WERI-Rb-1 (cell line): ENCODE results near the gene DNAJC2.

Source experiments
- DNase-seq: peaks from one replicate; pipeline ENCODE4 v3.0.0-alpha.2; 2020
- H3K27ac ChIP-seq: fragments of 250-450 bp; sonication (Bioruptor Pico); 2 replicates; pipeline ENCODE4 v1.5.1; 2020; ENCODE audit warnings: mild to moderate bottlenecking, moderate library complexity
- H3K27me3 ChIP-seq: fragments of 250-450 bp; sonication (Bioruptor Pico); 2 replicates; pipeline ENCODE4 v1.5.1; 2021; ENCODE audit warnings: mild to moderate bottlenecking, low read depth, moderate library complexity; ENCODE audit not compliant: insufficient read depth, severe bottlenecking
- H3K36me3 ChIP-seq: fragments of 250-450 bp; sonication (Bioruptor Pico); 2 replicates; pipeline ENCODE4 v1.5.1; 2020; ENCODE audit warnings: mild to moderate bottlenecking, moderate library complexity
- H3K4me3 ChIP-seq: 2 replicates; pipeline ENCODE4 v1.5.1; 2011; ENCODE audit warnings: low read depth, mild to moderate bottlenecking, control low read depth, low read length
- H3K9me3 ChIP-seq: fragments of 250-450 bp; sonication (Bioruptor Pico); 2 replicates; pipeline ENCODE4 v1.5.1; 2021; ENCODE audit warnings: mild to moderate bottlenecking, moderate library complexity; ENCODE audit not compliant: severe bottlenecking
- TF ChIP-seq, protein P1 (sequence below): IDR thresholded peaks from 2 replicates; pipeline ENCODE4 v1.5.1; 2011; ENCODE audit warnings: low read depth, mild to moderate bottlenecking, control low read depth, inconsistent platforms, low read length

Gene DNAJC2

DNA sequence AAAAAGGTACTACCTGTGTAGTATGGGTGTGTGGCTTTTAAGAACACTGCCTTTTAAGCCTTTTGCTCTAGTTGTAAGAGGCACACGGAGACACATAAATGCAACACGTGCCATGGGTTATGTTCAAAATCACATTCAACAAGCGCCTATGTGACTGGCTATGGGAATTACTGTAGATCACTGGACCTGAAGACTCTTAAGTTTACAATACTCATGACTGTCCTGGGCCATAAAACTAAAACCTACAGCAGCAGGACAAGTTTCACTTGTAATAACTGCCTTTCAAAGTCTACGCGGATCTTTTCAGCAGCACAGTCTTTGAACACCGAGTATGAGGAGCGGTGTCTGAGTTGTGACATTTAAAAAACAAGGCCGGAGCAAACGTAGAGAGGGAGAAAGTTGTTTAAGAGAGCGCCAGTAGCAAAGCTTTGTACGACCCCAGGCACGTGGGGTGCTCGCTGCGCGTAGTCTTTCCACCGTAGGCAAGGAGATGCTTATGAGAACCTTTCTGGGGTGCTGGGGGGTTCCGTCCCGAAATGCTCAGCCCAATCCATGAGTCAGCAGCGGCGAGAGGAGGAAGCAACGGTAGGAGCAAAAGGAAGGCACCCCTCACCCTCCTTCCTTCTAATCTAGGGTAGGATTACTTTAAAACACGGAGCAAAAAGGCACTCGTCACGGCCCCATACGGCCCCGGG lies 662 bp downstream of the DNAJC2 start:
- peak overlapping the region; percentile 76 for H3K4me3 ChIP-seq
- no peak for DNase-seq
- H3K27ac ChIP-seq: peak overlapping the region; percentile 81
- TF ChIP-seq, protein P1, sequence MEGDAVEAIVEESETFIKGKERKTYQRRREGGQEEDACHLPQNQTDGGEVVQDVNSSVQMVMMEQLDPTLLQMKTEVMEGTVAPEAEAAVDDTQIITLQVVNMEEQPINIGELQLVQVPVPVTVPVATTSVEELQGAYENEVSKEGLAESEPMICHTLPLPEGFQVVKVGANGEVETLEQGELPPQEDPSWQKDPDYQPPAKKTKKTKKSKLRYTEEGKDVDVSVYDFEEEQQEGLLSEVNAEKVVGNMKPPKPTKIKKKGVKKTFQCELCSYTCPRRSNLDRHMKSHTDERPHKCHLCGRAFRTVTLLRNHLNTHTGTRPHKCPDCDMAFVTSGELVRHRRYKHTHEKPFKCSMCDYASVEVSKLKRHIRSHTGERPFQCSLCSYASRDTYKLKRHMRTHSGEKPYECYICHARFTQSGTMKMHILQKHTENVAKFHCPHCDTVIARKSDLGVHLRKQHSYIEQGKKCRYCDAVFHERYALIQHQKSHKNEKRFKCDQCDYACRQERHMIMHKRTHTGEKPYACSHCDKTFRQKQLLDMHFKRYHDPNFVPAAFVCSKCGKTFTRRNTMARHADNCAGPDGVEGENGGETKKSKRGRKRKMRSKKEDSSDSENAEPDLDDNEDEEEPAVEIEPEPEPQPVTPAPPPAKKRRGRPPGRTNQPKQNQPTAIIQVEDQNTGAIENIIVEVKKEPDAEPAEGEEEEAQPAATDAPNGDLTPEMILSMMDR: no peak
- H3K9me3 ChIP-seq: no peaks in the 10 kb centered on the region
- H3K36me3 ChIP-seq: peaks cover 44% of the 10 kb centered on the region
- no peaks in the 10 kb centered on the region for H3K27me3 ChIP-seq

DNA sequence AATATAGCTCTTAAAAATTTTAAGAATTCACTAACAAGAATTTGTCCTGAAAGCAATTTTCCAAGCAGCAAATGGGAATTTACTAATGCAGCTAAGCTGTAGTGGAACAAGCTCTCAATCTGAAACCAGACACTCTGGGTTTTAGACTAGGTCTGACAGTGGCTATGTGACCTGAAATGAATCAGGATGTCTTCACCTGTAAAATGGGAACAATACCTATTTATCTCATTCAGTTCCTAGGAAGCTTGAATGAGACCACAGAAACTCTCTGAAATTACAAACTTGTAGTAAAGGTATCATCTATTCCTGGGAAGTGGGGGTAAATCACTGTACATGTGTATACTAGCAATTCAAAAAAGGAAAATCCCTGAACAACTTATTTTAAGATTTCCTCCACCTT lies 1.2 kb downstream of the DNAJC2 start:
- Histone ChIP-seq H3K36me3 (peaks cover 49% of the 10 kb centered on the region), H3K4me3 (peak overlapping the region; percentile 76), H3K9me3 (no peaks in the 10 kb centered on the region), H3K27me3 (no peaks in the 10 kb centered on the region), H3K27ac (no peak overlapping the region)
- TF ChIP-seq, protein P1: no peak
- DNase-seq: no peak

DNA sequence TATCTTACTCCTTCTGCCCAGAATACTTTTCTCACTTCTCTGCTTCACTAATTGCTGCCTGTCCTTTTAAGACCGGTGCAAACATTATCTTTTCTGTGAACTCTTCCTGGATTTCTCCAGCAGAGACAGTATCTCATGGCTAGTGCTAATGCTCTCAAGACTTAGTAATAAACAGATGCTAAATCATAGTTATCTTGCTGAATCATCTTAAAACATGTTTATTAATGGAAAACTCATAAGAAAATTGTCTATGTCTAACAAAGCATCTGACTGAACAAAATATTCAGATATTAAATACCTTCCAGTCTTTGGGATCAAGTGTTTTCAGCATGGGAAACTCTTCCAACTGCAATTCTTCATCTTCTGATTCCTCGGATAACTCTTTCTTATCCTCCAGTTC lies 3.1 kb downstream of the DNAJC2 start:
- H3K36me3 ChIP-seq: peaks cover 60% of the 10 kb centered on the region
- no peaks in the 10 kb centered on the region for H3K9me3 ChIP-seq
- no peak overlapping the region for H3K27ac ChIP-seq

DNA sequence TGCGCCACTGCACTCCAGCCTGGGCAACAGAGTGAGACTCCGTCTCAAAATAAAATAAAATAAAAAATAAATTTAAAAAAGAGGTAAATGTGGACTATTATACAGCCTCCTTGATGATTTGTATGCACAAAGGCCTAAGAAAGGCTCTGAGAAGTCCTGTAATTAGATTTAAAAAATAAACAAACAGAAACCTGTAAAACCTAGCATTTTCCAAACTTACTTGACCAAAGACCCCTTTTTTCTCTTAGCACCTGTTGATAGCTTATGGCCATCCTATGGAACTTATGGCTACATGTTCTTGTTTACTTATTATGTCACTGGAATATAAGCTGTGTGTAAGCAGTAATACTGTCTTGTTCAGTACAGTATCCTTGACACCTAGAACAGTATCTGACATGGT lies 5.7 kb downstream of the DNAJC2 start:
- no peak for DNase-seq
- no peak overlapping the region for H3K4me3 ChIP-seq
- peaks cover 81% of the 10 kb centered on the region for H3K36me3 ChIP-seq
- H3K27me3 ChIP-seq: no peaks in the 10 kb centered on the region
- no peaks in the 10 kb centered on the region for H3K9me3 ChIP-seq
- TF ChIP-seq, protein P1: no peak
- no peak overlapping the region for H3K27ac ChIP-seq

More for the DNA sequence above, 3.1 kb downstream of the DNAJC2 start:
- H3K27me3 ChIP-seq: no peaks in the 10 kb centered on the region
- DNase-seq: no peak
- TF ChIP-seq, protein P1: no peak
- H3K4me3 ChIP-seq: no peak overlapping the region

DNA sequence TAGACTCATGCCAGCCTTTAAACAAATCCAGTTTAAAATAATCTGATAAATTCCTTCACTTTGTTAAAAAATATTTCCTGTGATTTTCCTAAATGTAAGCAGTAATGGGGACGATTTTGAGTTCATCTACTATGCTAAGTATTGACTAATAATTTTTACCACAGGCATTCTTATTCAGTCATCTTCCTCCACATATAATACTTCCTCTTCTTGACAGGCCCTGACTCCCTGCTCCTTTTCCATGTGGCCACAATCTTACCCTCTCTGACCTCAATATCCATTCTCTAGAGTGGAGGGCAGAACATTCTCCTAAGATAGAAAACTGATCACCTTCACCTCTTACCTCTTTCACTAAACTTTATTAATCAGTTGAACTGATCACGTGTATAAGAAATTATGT lies 7.8 kb downstream of the DNAJC2 start:
- Histone ChIP-seq H3K4me3 (no peak overlapping the region), H3K27me3 (no peaks in the 10 kb centered on the region), H3K9me3 (no peaks in the 10 kb centered on the region), H3K27ac (no peak overlapping the region), H3K36me3 (peaks cover 69% of the 10 kb centered on the region)
- TF ChIP-seq, protein P1: no peak
- no peak for DNase-seq

DNA sequence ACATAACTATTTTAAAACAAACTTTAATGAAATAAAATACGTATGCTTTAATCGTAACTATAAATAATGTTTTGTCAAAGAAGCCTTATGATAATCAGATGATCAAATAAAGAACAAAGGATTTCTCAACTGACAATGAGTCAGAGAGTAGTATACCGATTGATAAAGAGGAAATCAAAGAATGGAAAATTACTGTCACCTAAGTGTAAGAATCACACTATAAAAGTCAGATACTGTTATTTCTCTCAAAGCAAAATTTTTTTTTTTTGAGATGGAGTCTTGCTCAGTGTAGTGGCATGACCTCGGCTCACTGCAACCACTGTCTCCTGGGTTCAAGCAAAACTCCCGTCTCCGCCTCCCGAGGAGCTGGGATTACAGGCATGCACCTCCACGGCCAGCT lies 18.8 kb downstream of the DNAJC2 start:
- H3K9me3 ChIP-seq: no peaks in the 10 kb centered on the region
- no peaks in the 10 kb centered on the region for H3K27me3 ChIP-seq
- TF ChIP-seq, protein P1: no peak
- H3K36me3 ChIP-seq: peaks cover 52% of the 10 kb centered on the region
- H3K4me3 ChIP-seq: no peak overlapping the region
- DNase-seq: no peak
- no peak overlapping the region for H3K27ac ChIP-seq
